Measurements from ENCODE around the gene PI3.

PI3 gene

GRCh38 chr20:45209924-45210323 lies 35.2 kb downstream of the PI3 start:
- TF ChIP-seq CTCF (IDR thresholded peaks at IDR 0.05; ENCODE audit: insufficient read depth, low read depth, low read length, missing control alignments) = no peak
- no peak for DNase-seq (ENCODE audit: low read depth)
- H3K4me3 ChIP-seq (ENCODE audit: low read length) = no peak overlapping the region

- TF ChIP-seq CTCF (IDR thresholded peaks at IDR 0.05; ENCODE audit: insufficient read depth, low read depth, low read length, missing control alignments) = no peak
- no peak overlapping the region for H3K4me3 ChIP-seq (ENCODE audit: low read length)
- DNase-seq (ENCODE audit: low read depth) = no peak
These were observed 37.1 kb downstream of the PI3 start for GRCh38 chr20:45211569-45212474.

GRCh38 chr20:45212836-45213235 lies 38.1 kb downstream of the PI3 start:
- no peak for TF ChIP-seq CTCF (IDR thresholded peaks at IDR 0.05; ENCODE audit: insufficient read depth, low read depth, low read length, missing control alignments)
- no peak overlapping the region for H3K4me3 ChIP-seq (ENCODE audit: low read length)
- no peak for DNase-seq (ENCODE audit: low read depth)

GRCh38 chr20:45218124-45218523 lies 43.4 kb downstream of the PI3 start:
- DNase-seq (ENCODE audit: low read depth) = no peak
- TF ChIP-seq CTCF (IDR thresholded peaks at IDR 0.05; ENCODE audit: insufficient read depth, low read depth, low read length, missing control alignments) = no peak
- no peak overlapping the region for H3K4me3 ChIP-seq (ENCODE audit: low read length)

- TF ChIP-seq CTCF (IDR thresholded peaks at IDR 0.05; ENCODE audit: insufficient read depth, low read depth, low read length, missing control alignments) = no peak
These were observed 43.9 kb downstream of the PI3 start for GRCh38 chr20:45218636-45219035.

GRCh38 chr20:45221076-45221475 lies 46.4 kb downstream of the PI3 start, which contains the start of gene SEMG2:
Gene SEMG2, plus strand, starts transcription at chr20:45221373. Its CDS starts 17 bp downstream, at chr20:45221390.
- no peak for DNase-seq (ENCODE audit: low read depth)
- H3K4me3 ChIP-seq (ENCODE audit: low read length) = no peak within 1 kb of the TSS
- TF ChIP-seq CTCF (IDR thresholded peaks at IDR 0.05; ENCODE audit: insufficient read depth, low read depth, low read length, missing control alignments) = no peak

More at GRCh38 chr20:45218636-45219035, 43.9 kb downstream of the PI3 start:
- no peak for DNase-seq (ENCODE audit: low read depth)
- no peak overlapping the region for H3K4me3 ChIP-seq (ENCODE audit: low read length)

Measured in epithelial cell of esophagus (primary cell).